HG02884 (cell line): ENCODE results near the gene USHBP1.
"Not testable (repeated sequence)": the region's sequence is repeated elsewhere in the genome, so short reads cannot be mapped to it uniquely, and the experiment has no call there.

Source experiments
- ATAC-seq: cut with Tn5 transposase; IDR thresholded peaks from one replicate; pipeline ENCODE4 v1.9.1; 2021; ENCODE audit warnings: mild to moderate bottlenecking, moderate library complexity; ENCODE audit not compliant: unreplicated experiment

USHBP1 gene

DNA sequence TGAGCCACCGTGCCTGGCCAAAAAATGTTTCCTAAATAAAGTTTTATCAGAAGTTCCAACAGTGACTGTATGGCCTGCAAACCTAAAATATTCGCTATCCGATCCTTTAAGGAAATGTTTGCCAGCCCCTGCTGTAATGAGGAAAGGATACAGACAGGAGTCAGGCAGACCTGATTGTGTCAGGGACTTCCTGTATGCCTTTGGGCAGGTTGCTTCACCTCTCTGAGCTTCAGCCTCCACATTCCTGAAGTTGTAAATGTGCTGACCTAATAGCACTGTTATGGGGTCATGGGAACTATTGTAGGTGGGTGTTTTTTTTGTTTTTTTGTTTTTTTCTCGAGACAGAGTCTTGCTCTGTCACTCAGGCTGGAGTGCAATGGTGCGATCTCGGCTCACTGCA lies 32.4 kb upstream of the USHBP1 start:
- no peak for ATAC-seq

DNA sequence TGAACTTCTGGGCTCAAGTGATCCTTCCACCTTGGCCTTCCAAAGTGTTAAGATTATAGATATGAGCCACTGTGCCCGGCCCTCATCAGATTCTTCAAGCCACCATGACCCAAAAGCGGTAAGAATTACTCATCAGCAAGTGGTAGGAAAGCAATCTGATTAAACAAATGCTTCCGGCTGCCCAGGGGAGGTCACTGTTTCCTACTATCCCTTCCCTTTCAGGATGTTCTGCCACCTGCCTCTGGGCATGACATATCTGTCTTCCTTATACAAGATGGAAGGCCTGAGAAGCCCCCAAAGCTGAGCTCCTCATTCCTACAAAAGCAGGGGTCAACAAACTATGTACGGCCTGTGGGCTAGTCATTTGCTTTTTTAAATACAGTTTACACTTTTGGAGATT lies 31.7 kb upstream of the USHBP1 start:
- no peak for ATAC-seq

DNA sequence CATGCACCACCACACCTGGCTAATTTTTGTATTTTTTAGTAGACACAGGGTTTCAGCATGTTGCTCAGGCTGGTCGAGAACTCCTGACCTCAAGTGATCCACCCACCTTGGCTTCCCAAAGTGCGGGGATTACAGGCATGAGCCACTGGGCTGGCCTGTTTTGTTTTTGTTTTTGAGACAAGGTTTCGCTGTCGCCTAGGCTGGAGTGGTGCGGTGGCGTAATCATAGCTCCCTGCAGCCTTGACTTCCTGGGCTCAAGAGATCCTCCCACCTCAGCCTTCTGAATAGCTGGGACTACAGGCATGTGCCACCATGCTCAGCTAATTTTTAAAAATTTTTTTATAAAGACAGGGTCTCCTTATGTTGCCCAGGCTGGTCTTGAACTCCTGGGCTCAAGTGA lies 31.0 kb upstream of the USHBP1 start:
- ATAC-seq, result not testable (repeated sequence)

DNA sequence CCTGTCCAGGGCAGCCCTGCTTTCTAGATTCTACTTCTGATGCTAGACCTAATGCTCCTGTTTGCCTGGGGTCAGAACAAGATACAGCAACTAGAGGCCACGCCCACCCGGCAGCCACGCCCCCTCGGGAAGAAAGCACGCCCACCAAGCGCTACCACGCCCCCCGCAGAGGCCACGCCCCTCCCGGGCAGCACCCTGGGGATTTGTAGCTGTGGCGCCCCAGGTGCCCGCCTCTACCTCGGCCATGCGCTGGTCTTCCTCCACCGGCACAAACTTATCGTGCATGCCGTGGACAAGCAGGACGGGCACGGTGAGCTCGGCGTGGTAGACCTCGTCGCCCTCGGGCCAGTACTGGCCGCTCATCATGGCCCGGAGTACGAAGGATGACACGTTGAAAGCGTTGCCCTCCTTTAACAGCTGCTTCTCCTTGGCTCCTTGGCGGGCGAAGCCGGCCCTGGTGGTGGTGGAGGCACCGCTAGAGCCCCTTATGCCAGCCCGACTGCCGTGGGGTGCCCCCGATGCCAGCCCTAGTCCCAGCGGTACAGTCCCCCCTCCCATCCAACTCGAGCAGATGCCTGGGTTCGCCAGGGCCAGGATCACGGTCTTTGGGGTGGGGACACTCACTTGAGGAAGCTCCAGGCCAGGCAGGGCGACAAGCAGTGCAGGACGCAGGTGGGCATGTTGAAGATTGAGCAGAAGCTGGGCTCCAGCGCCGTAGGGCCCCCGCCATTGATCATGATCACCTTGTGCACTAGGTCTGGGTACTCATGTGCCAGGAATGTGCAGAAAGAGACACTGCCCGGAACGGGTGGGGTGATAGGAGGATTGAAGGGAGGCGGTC lies 29.7 kb upstream of the USHBP1 start:
- no peak for ATAC-seq

DNA sequence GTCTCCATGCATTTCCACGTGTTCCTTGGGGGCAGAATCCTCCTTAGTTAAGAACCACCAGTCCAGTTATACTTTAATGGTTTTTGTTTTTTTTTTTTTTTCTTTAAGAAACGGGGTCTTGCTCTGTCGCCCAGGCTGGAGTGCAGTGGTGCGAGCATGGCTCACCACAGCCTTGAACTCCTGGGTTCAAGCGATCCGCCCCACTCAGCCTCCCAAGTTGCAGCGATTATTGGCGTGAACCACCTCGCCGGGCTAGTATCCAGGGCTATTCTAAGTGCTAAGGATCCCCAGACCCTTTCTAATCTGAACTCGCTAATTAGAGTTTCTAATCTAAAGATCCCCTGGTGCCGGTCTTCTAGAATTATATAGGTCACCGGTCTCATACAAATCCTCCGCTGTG lies 29.1 kb upstream of the USHBP1 start:
- no peak for ATAC-seq

DNA sequence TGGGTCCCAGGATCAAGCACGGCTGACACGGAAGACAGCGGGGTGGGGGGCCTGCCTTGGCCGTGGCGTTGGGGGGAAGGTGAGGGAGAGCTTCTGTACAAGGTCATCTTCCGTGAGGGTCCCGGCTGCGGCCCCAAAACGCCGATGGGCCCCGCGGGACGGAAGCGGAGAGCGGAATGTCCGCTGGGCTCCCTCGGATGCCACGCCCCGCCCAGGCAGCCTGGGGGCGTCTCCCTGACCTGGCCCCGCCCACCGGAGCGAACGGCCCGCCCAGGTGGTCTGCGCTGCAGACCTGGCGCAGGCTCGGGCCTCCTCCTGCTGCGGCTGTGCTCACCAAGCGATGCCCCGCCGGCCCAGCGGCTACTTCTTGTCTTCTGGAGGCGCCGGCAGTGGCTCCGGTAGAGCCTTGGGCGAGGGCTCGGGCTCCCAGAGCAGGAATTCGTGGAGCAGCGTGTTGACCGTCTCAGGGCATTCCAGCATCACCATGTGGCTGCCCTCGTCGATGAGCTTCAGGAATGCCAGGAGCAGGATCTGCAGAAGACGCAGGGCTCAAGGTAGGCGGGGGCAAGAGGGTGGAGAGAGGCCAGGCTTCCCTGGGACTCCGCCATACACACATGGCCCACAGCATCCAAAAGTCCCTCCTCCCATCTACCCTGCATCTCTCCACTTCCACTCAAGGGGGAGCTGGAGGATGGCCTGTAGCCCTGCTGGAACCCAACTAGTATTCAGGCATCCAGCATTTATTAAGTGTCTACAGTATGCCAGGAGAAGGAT lies 27.9 kb upstream of the USHBP1 start:
- ATAC-seq, result no peak

DNA sequence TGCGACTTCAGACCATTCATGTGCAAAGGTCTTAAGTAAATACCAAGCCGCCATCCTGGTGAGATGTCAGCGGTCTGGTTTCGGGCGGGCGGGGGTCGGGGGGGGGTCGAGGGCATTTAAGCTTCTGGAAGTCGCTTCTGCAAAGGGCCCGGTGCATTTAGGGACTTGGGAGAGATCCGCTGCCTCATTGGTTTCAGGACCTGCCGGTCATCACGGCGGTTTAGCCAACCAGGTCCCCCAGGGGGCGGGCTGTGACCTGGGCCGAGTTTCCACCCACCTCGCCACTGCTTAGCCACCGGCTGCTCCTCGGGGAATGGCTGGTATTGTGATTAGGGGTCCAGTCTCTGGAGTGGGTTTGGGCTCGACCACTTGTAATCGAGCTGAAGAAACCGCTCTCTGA lies 24.9 kb upstream of the USHBP1 start:
- ATAC-seq, result no peak

DNA sequence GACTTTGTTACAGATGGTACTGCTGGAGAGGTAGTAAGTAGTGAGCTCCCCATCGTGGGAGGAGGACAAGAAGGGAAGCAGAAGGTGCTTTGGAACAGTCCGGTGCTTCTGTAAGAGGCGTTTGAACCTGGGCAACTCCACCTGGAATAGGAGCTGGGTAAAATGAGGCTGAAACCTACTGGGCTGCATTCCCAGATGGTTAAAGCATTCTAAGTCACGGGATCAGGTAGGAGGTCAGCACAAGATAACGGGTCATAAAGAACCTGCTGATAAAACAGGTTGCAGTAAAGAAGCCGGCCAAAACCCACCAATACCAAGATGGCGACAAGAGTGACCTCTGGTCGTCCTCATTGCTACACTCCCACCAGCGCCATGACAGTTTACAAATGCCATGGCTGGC lies 22.2 kb upstream of the USHBP1 start:
- no peak for ATAC-seq

DNA sequence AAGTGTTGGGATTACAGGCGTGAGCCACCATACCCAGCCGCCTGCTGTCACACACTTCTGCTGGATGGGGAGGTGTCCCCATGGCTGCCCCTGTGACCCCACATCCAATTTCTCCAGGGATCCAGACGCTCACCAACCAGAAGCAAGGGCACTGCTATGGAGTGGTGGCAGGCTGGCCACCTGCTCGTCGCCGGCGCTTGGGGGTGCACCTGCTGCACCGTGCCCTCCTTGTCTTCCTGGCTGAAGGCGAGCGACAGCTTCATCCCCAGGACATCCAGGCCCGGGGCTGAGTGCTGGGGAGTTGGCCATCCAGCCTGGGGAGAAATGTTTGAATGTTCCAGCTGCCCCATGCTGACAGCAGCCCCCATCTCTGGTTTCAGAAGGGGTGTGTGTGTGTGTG lies 21.7 kb upstream of the USHBP1 start:
- ATAC-seq, result no peak

DNA sequence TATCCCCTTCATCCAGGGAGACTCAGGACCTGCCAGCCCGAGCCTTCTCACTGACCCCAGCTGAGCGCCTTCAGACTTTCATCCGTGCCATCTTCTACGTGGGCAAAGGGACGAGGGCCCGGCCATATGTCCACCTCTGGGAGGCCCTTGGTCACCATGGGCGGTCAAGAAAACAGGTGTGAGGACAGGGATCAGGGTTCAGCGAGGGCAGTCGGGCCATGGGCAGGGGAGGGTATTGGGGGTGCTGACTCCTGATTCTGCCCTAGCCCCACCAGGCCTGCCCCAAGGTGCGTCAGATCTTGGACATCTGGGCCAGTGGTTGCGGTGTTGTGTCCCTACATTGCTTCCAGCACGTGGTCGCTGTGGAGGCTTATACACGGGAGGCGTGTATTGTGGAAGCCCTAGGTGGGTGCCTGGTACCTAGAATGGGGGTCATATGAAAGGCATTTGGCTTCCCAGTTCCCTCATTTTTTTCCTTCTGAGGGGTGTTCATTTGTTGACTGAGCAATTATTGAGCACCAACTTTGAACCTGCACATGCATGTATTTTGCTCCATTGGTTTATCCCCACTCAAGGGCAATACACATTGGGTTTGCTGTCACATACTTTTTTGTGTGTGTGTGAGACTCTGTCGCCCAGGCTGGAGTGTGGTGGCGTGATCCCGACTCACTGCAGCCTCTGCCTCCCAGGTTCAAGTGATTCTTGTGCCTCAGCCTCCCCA lies 21.0 kb upstream of the USHBP1 start:
- ATAC-seq, result no peak

DNA sequence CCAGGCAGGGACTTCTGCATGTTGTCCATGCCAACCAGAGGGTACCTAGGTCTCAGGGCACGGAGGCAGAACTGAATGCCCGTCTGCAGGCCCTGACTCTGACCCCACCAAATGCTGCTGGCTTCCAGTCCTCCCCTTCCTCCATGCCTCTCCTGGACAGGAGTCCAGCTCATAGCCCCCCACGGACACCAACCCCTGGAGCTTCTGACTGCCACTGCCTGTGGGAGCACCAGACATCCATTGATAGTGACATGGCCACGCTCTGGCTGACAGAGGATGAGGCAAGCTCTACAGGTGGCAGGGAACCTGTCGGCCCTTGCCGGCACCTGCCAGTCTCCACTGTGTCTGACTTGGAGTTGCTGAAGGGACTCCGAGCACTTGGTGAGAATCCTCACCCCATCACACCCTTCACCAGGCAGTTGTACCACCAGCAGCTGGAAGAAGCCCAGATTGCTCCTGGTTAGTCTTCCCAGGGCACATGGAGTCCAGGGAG lies 19.0 kb upstream of the USHBP1 start:
- no peak for ATAC-seq

DNA sequence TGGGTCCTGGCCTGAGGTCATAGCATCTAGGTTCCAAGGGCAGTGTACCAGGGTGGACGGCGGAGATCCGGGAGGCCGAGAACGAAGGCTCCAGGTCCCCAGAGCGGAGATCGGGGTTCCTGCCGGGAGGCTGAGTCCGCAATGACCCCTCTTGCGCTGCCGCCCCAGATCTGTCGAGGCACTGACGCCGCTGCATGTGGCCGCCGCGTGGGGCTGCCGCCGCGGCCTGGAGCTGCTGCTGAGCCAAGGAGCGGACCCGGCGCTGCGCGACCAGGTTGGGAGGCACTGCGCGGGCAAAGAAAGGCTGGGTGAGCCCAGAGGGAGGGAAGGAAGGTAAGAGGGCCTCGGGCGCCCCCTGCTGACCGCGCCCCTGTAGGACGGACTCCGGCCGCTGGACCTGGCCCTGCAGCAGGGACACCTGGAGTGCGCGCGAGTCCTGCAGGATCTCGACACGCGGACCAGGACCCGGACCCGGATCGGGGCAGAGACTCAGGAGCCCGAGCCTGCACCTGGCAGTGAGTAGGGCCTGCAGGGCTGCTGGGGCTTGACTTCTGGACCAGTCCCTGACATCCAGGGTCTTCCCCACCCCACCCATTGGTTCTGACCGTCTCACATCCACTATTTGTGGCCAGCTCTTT lies 18.1 kb upstream of the USHBP1 start:
- no peak for ATAC-seq

DNA sequence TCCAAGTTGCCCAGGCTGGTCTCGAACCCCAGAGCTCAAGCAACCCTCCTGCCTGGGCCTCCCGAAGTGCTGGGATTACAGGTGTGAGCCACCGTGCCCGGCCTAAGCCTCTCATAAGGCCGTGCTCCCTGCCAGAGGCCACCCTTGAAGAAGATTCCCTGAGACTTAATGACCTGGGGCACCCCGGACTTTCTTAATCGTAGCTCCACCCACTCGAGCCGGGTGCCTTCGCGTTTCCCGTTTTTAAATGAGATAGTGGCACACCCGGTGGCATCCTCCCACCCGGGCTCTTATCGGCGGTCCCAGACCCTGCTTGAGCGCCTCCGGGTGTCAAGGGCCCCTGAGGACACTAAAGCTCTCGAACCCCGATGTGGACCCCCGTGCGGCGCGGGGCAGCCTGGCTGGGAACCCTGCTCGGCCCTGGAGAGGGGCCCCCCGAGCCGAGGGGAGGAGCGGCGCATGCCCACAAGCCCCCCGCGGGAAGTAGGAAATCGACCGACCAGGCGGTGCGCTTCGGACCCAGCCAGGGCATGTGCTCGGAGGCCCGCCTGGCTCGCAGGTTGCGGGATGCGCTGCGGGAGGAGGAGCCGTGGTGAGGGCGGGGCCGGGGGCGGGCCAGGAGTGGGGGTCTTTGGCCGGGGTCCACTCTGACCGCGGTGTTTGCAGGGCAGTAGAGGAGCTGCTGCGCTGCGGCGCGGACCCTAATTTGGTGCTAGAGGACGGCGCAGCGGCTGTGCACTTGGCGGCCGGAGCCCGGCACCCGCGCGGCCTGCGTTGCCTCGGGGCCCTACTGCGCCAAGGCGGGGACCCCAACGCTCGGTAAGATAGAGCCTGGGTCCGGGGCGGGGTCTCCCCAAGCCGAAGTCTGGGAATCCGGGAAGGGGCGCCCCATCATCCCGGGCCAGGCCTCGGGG lies 17.1 kb upstream of the USHBP1 start, which contains the start of gene ANKLE1:
TSS of gene ANKLE1 (plus strand) at position 511 of the 914 bp plus-strand sequence. CDS start at position 531, 20 bp downstream.
- no peak for ATAC-seq

DNA sequence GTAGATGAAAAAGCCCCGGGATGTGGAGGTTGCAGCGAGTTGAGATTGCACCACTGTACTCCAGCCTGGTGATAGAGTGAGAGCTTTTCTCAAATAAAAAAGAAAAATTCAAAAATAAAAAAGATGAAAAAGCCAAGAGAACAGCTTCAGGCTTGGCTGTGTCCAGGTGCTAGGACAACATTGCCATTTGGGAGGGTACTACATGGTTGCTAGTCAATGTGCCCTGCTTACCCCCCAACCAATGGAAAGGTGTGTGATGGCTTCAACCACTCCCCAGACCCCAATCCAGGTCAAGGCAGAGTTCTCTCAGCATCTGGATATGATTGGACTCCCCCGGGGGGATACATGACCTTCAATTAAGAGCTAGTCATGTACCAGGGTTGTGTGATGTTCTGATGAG lies 14.9 kb upstream of the USHBP1 start:
- ATAC-seq, result no peak

DNA sequence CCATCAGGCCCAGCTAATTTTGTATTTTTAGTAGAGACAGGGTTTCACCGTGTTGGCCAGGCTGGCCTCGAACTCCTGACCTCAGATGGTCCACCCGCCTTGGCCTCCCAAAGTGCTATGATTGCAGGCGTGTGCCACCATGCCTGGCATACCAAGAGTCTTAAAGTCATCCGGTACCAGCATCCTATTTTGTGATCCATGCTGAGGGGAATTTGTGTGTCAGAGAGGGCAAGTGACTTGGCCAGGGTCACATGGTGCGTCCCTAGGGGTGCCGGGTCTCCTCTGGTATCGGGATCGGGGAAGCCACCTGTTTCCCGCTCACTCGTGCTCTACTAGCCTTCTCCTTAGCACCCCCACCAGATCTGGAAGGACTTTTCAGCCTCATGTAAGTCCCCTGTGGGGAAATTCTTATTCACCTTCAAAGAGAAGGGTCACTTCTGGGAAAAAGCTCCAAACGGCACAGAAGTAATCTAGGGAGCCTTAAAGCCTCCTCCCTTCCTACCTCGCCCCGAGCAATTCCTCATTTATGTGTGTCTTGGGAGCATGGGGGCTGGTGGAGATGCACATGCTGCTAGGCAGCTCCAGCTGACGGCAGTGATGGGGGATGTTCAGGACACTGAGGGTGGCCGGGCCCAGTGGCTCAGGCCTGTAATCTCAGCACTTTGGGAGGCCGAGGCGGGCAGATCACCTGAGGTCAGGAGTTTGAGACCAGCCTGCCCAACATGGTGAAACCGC lies 11.1 kb upstream of the USHBP1 start:
- no peak for ATAC-seq

DNA sequence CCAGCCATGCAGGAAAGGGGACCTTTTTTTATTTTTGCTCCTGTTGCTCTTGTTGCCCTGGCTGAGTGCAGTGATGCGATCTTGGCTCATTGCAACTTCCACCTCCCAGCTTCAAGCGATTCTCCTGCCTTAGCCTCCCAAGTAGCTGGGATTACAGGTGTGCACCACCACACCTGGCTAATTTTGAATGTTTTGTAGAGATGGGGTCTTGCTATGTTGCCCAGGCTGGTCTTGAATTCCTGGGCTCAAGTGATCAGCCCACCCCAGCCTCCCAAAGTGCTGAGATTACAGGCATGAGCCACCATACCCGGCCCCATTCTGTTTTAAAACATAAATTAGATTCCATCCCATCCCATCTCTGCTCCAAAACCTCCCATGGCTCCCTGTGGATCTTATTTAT lies 10.3 kb upstream of the USHBP1 start:
- ATAC-seq, result not testable (repeated sequence)

DNA sequence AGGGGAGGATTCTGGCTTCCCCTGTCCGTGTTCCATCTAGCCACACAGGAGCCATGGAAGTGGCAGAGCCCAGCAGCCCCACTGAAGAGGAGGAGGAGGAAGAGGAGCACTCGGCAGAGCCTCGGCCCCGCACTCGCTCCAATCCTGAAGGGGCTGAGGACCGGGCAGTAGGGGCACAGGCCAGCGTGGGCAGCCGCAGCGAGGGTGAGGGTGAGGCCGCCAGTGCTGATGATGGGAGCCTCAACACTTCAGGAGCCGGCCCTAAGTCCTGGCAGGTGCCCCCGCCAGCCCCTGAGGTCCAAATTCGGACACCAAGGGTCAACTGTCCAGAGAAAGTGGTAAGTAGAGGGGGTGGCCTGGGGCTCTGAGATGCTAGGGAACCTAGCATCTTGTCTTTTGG lies 4.2 kb upstream of the USHBP1 start:
- ATAC-seq, result no peak

DNA sequence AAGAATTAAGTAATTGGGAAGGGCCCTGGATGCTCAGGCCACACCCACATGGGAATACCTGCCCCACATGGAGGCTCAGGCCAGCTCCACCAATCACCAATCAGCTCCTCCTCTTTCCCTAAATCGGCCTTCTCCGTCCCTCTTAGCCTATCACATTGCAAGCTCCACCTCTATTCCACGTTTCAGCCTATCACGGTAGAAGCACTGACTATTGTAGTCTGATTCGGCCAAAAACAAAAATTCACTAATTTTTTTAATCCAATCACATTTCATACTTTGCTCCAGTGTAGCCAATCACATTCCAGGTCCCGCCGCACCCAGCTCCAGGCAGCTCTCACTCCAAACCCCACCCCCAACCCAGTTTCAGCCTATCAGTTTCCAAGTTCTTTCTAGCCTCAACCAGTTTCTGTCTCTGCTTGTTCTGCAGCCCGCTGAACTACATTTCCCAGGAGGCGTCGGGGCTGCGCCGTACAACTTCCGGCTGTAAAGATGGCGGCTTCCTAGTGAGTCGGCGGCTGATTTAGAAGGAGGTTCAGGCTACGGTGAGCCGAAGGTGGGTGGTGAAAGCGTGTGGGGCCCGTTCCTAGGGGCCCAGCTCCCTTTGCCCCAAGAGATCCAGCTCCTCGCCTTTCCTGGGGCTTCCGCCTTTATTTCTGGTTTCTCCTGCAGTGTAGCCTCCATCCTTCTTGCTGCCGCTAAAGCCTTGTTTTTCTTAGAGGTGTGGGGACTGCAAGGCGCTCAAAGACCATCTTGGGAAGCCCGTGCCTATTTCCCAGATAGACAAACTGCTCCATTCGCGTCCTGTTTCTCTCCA lies 2.6 kb upstream of the USHBP1 start, which contains the start of gene BABAM1:
TSS of gene BABAM1 (plus strand) at position 469 of the 814 bp plus-strand sequence. CDS start 1,364 bp downstream, outside the sequence.
- peak; percentile 91 for ATAC-seq
